HEK293 (cell line): ENCODE measurements around the gene PEPD.

Experiments
- CTCF ChIA-PET: fragments of 350-600 bp; formaldehyde crosslinking; extraction: SDS; loops from one replicate; lab custom pipeline; 2021; ENCODE audit warnings: antibody characterized with exemption; lab: Yijun Ruan, JAX
- POLR2A ChIA-PET: fragments of 300-600 bp; formaldehyde crosslinking; extraction: SDS; loops from one replicate; lab custom pipeline; 2020; ENCODE audit warnings: antibody characterized with exemption, inconsistent platforms; lab: Yijun Ruan, JAX
- H3K27ac ChIP-seq: fragments of 200-500 bp; sonication (Bioruptor generic); 2 replicates; pipeline ENCODE4 v1.5.1; 2014; ENCODE audit warnings: low read depth, low read length, control low read depth, inconsistent platforms; ENCODE audit errors: extremely low read depth
- H3K36me3 ChIP-seq, 2 experiments: fragments of 200-500 bp in 1 of 2; sonication (Bioruptor generic) in 1 of 2; 1 replicate in 1 of 2; 2 replicates in 1 of 2; pipeline ENCODE4 v1.5.1; 2014 to 2017; ENCODE audit warnings: inconsistent platforms in 2 of 2, low read length in 2 of 2; ENCODE audit not compliant: control insufficient read depth in 2 of 2, insufficient read depth in 1 of 2
- H3K4me1 ChIP-seq: fragments of 200-500 bp; sonication (Bioruptor generic); 2 replicates; pipeline ENCODE4 v1.5.1; 2014; ENCODE audit warnings: mild to moderate bottlenecking, low read length, inconsistent platforms; ENCODE audit not compliant: control insufficient read depth, insufficient read depth
- H3K4me3 ChIP-seq: 2 replicates; pipeline ENCODE4 v1.5.1; 2011; ENCODE audit warnings: low read depth, mild to moderate bottlenecking, control low read depth, low read length, moderate library complexity
- H3K9me3 ChIP-seq: fragments of 200-500 bp; sonication (Bioruptor generic); 2 replicates; pipeline ENCODE4 v1.5.1; 2014; ENCODE audit warnings: low read depth, low read length, inconsistent platforms; ENCODE audit not compliant: control insufficient read depth, insufficient read depth
- PRDM4 ChIP-seq: fragments of 450-650 bp; formaldehyde crosslinking; IDR thresholded peaks from 2 replicates; pipeline ENCODE4 v1.5.1; 2017; ENCODE audit warnings: missing biosample characterization, missing genetic modification characterization
- SALL2 ChIP-seq: fragments of 450-650 bp; formaldehyde crosslinking; IDR thresholded peaks from 2 replicates; pipeline ENCODE4 v1.5.0; 2017; ENCODE audit warnings: missing biosample characterization, mild to moderate bottlenecking, missing genetic modification characterization, borderline replicate concordance
- TRIM28 ChIP-seq: IDR thresholded peaks from 2 replicates; pipeline ENCODE4 v1.6.1; 2011; ENCODE audit warnings: low read length, control low read depth, borderline replicate concordance
- TSHZ1 ChIP-seq: fragments of 450-650 bp; formaldehyde crosslinking; IDR thresholded peaks from 2 replicates; pipeline ENCODE4 v1.5.1; 2016; ENCODE audit warnings: missing biosample characterization, missing genetic modification characterization, borderline replicate concordance
- ZBTB44 ChIP-seq: fragments of 450-650 bp; IDR thresholded peaks from 2 replicates; pipeline ENCODE4 v1.5.1; 2018; ENCODE audit warnings: missing biosample characterization, mild to moderate bottlenecking, missing genetic modification characterization
- ZEB2 ChIP-seq: fragments of 450-650 bp; formaldehyde crosslinking; IDR thresholded peaks from 2 replicates; pipeline ENCODE4 v1.5.1; 2016; ENCODE audit warnings: missing biosample characterization, missing genetic modification characterization
- ZFHX2 ChIP-seq: fragments of 450-650 bp; formaldehyde crosslinking; conservative IDR thresholded peaks from 2 replicates; pipeline ENCODE4 v1.5.1; 2016; ENCODE audit warnings: missing biosample characterization, missing genetic modification characterization
- ZNF18 ChIP-seq: fragments of 450-650 bp; formaldehyde crosslinking; IDR thresholded peaks from 2 replicates; pipeline ENCODE4 v1.5.1; 2016; ENCODE audit warnings: missing biosample characterization, missing genetic modification characterization
- ZNF221 ChIP-seq: fragments of 450-650 bp; formaldehyde crosslinking; IDR thresholded peaks from 2 replicates; pipeline ENCODE4 v1.5.1; 2017; ENCODE audit warnings: missing biosample characterization, missing genetic modification characterization, borderline replicate concordance
- ZNF274 ChIP-seq, 2 experiments: fragments of 200-500 bp in 1 of 2; fragments of 450-650 bp in 1 of 2; sonication (Bioruptor generic) in 1 of 2; formaldehyde crosslinking in 1 of 2; IDR thresholded peaks; 2 replicates each; pipeline versions ENCODE4 v1.5.1 to v1.6.1; 2014 to 2016; ENCODE audit warnings: borderline replicate concordance in 1 of 2, inconsistent platforms in 1 of 2, low read length in 1 of 2, missing biosample characterization in 1 of 2, missing genetic modification characterization in 1 of 2
- ZNF292 ChIP-seq: fragments of 450-650 bp; formaldehyde crosslinking; IDR thresholded peaks from 2 replicates; pipeline ENCODE4 v1.5.1; 2016; ENCODE audit warnings: low read depth, missing biosample characterization, missing genetic modification characterization, borderline replicate concordance
- ZNF302 ChIP-seq: fragments of 450-650 bp; formaldehyde crosslinking; IDR thresholded peaks from 2 replicates; pipeline ENCODE4 v1.5.1; 2016; ENCODE audit warnings: missing biosample characterization, missing genetic modification characterization, low read depth
- ZNF354C ChIP-seq: fragments of 450-650 bp; formaldehyde crosslinking; IDR thresholded peaks from 2 replicates; pipeline ENCODE4 v1.5.1; 2016; ENCODE audit warnings: missing biosample characterization, missing genetic modification characterization, low read depth, borderline replicate concordance
- ZNF404 ChIP-seq: fragments of 450-650 bp; formaldehyde crosslinking; IDR thresholded peaks from 2 replicates; pipeline ENCODE4 v1.5.1; 2017; ENCODE audit warnings: missing biosample characterization, missing genetic modification characterization
- ZNF473 ChIP-seq: fragments of 450-650 bp; formaldehyde crosslinking; IDR thresholded peaks from 2 replicates; pipeline ENCODE4 v1.5.1; 2017; ENCODE audit warnings: missing biosample characterization, missing genetic modification characterization
- ZNF596 ChIP-seq: fragments of 450-650 bp; IDR thresholded peaks from 2 replicates; pipeline ENCODE4 v1.5.0; 2018; ENCODE audit warnings: missing biosample characterization, mild to moderate bottlenecking, missing genetic modification characterization, moderate library complexity
- ZNF626 ChIP-seq: fragments of 450-650 bp; sonication (Bioruptor Pico); formaldehyde crosslinking; IDR thresholded peaks from 2 replicates; pipeline ENCODE4 v1.5.1; 2018; ENCODE audit warnings: missing biosample characterization, missing genetic modification characterization, inconsistent platforms
- ZNF645 ChIP-seq: fragments of 450-650 bp; formaldehyde crosslinking; IDR thresholded peaks from 2 replicates; pipeline ENCODE4; 2016; ENCODE audit warnings: missing biosample characterization, missing genetic modification characterization
- ZNF658 ChIP-seq: fragments of 450-650 bp; formaldehyde crosslinking; IDR thresholded peaks from 2 replicates; pipeline ENCODE4; 2016; ENCODE audit warnings: missing biosample characterization, missing genetic modification characterization
- ZNF76 ChIP-seq: fragments of 450-650 bp; formaldehyde crosslinking; IDR thresholded peaks from 2 replicates; pipeline ENCODE4; 2016; ENCODE audit warnings: low read depth, missing biosample characterization, missing genetic modification characterization, borderline replicate concordance
- ZSCAN18 ChIP-seq: fragments of 450-650 bp; formaldehyde crosslinking; IDR thresholded peaks from 2 replicates; pipeline ENCODE4 v1.5.1; 2016; ENCODE audit warnings: missing biosample characterization, missing genetic modification characterization
- ZSCAN4 ChIP-seq: fragments of 450-650 bp; formaldehyde crosslinking; IDR thresholded peaks from 2 replicates; pipeline ENCODE4 v1.5.1; 2017; ENCODE audit warnings: missing biosample characterization, missing genetic modification characterization

Gene PEPD

GRCh38 chr19:33527125-33527524, 5.5 kb upstream of the PEPD start (continued):
- TF ChIP-seq ZNF274 (IDR thresholded peaks at IDR 0.05; ENCODE audit: low read length): no peak
- no peak for TF ChIP-seq ZNF274 (tag by site-specific recombination; IDR thresholded peaks at IDR 0.05; ENCODE audit: borderline replicate concordance)
- TF ChIP-seq SALL2 (tag by site-specific recombination): no peak
- no peak for TF ChIP-seq ZSCAN4
- TF ChIP-seq ZNF645: no peak
- no peak for TF ChIP-seq TSHZ1 (tag by site-specific recombination)
- TF ChIP-seq ZNF658: no peak
- no peak for TF ChIP-seq TRIM28

GRCh38 chr19:33524024-33524664, 2.6 kb upstream of the PEPD start:
- POLR2A ChIA-PET: no interaction called here
- Histone ChIP-seq H3K27ac (no peak overlapping the region), H3K9me3 (no peaks in the 10 kb centered on the region), H3K4me3 (no peak overlapping the region), H3K36me3 (no peaks in the 10 kb centered on the region), H3K4me1 (peaks cover 12% of the 10 kb centered on the region)
- CTCF ChIA-PET: interaction anchor here (0.9 to 1.6 kb wide), 2 partner anchors 93 to 108 kb away, joined by 3 to 7 read pairs; no protein-coding TSS in a partner anchor
- no peak for TF ChIP-seq ZNF292 (tag by site-specific recombination)
- no peak for TF ChIP-seq ZNF302 (tag by site-specific recombination)
- TF ChIP-seq ZNF404 (tag by site-specific recombination): no peak
- no peak for TF ChIP-seq ZBTB44
- TF ChIP-seq ZFHX2 (tag by site-specific recombination): no peak
- no peak for TF ChIP-seq ZNF626
- TF ChIP-seq ZNF76 (tag by site-specific recombination): no peak
- no peak for TF ChIP-seq ZNF596
- no peak for TF ChIP-seq ZNF221 (tag by site-specific recombination)
- no peak for TF ChIP-seq ZNF18 (tag by site-specific recombination)
- no peak for TF ChIP-seq PRDM4
- no peak for TF ChIP-seq ZSCAN18 (tag by site-specific recombination)
- TF ChIP-seq ZNF354C (tag by site-specific recombination): no peak
- TF ChIP-seq ZNF473: no peak
- TF ChIP-seq ZEB2 (tag by site-specific recombination): no peak
